ENCODE data around the gene LGALS3.

Gene LGALS3

GRCh38 chr14:55103971-55104954 is 24.8 kb upstream of the LGALS3 start:
- TF ChIP-seq ZFX (IDR thresholded peaks at IDR 0.05): no peak
- no peak for TF ChIP-seq CTCF (conservative IDR thresholded peaks at IDR 0.05)
- peak overlapping the region; percentile 85 for H3K27ac ChIP-seq

- TF ChIP-seq ZFX (IDR thresholded peaks at IDR 0.05) (no peak), CTCF (conservative IDR thresholded peaks at IDR 0.05) (no peak)
- H3K27ac ChIP-seq: no peak overlapping the region
These were observed 23.1 kb upstream of the LGALS3 start for GRCh38 chr14:55105991-55106390.

GRCh38 chr14:55107766-55108554 is 21.1 kb upstream of the LGALS3 start:
- TF ChIP-seq ZFX (IDR thresholded peaks at IDR 0.05): no peak
- TF ChIP-seq CTCF (conservative IDR thresholded peaks at IDR 0.05): no peak
- no peak overlapping the region; the same call in 1 of the 2 replicates for H3K27ac ChIP-seq

GRCh38 chr14:55109836-55110235 is 19.2 kb upstream of the LGALS3 start:
- TF ChIP-seq CTCF (conservative IDR thresholded peaks at IDR 0.05): no peak
- no peak for TF ChIP-seq ZFX (IDR thresholded peaks at IDR 0.05)
- H3K27ac ChIP-seq: no peak overlapping the region

GRCh38 chr14:55111122-55111708 is 17.8 kb upstream of the LGALS3 start:
- TF ChIP-seq CTCF (conservative IDR thresholded peaks at IDR 0.05) (no peak), ZFX (IDR thresholded peaks at IDR 0.05) (no peak)
- H3K27ac ChIP-seq: no peak overlapping the region

GRCh38 chr14:55114720-55115119 is 14.3 kb upstream of the LGALS3 start:
- TF ChIP-seq CTCF (conservative IDR thresholded peaks at IDR 0.05): no peak
- TF ChIP-seq ZFX (IDR thresholded peaks at IDR 0.05): no peak
- H3K27ac ChIP-seq: no peak overlapping the region
